HG03558 (cell line): ENCODE measurements around the gene RBPJL.
A peak's percentile ranks its signal among the peaks of the same experiment; 100 is the strongest.

Experiments used
- ATAC-seq: cut with Tn5 transposase; IDR thresholded peaks from one replicate; pipeline ENCODE4 v1.9.1; 2021; ENCODE audit warnings: moderate number of reproducible peaks; ENCODE audit not compliant: unreplicated experiment; ENCODE audit errors: extremely low read depth

The RBPJL gene

GRCh38 chr20:45358282-45359068, 51.8 kb downstream of the RBPJL start:
- ATAC-seq: no peak

DNA sequence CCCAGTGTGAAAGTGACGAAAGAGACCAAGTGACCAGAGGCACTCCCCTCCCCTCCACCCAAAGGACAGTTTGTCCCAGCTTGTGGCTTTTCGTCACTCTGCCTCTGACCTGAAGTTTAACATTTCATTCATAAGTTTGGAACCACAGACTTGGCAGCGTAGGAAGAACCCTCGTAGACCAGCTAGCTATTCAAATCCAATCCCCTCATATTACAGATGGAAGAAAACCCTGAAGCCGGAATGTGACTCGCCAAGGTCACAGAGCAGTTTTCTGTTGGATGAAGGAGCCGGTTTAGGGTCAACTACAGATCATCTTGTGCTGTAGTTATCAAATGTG, 52.4 kb downstream of the RBPJL start:
- ATAC-seq: no peak

DNA sequence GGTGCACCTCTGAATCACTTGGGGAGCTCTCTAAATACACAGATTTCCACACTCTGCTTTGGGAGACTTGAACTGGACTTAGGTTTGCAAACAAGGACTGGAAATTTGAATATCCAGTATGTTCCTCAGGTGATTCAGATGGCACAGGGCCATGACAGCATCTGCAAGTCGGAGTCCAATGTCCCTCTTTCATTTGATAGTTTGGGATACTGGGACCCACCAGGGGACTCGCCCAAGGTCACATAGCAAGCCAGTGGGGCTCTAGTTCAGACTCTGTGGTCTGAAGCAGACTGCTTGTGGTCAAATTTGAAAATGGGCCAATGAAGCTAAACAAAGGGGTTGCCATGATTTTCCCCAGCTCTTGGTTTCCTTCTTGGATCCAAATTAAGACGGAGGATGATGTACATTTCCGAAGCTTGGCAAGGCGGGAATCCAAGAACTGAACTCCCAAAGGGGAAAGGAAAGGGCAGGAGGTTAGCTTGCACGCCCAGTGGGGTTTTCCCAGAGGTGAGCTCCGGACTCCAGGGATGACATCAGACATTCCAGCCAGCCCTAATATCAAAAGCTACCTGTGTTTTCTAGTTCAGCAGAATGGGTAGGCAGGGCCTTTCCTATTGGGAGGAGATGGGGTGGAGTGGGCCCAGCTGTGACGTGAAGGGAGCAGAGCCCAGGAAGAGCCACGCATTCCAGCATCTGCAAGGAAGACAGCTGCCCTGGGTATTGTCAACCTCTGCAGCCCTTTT, 52.9 kb downstream of the RBPJL start:
- ATAC-seq: no peak

DNA sequence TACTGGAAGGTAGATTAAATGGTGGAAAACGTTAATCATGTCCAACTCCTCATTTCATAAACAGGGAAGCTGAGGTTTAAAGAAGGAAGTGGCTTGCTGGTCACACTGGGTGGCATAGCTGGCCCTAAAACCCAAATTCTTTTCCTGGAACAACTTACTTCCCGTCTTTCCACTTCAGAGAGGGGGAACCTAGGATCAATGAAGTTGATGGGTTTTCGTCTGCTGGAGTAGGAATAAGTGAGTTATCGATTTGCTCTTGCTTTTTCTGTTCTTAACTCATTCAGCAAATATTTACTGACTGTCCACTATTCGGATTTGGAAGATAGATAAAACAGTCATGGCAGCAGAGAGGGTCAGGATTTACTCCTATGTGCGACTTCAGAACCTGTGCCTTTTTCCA, 55.2 kb downstream of the RBPJL start:
- ATAC-seq: no peak

GRCh38 chr20:45362804-45363610, 56.4 kb downstream of the RBPJL start, which contains the start of gene SYS1:
TSS of gene SYS1 (plus strand) at chr20:45363156. CDS start at chr20:45363532, 376 bp downstream.
- peak; percentile 77 for ATAC-seq

GRCh38 chr20:45363611-45364492, 57.2 kb downstream of the RBPJL start:
- ATAC-seq: no peak

DNA sequence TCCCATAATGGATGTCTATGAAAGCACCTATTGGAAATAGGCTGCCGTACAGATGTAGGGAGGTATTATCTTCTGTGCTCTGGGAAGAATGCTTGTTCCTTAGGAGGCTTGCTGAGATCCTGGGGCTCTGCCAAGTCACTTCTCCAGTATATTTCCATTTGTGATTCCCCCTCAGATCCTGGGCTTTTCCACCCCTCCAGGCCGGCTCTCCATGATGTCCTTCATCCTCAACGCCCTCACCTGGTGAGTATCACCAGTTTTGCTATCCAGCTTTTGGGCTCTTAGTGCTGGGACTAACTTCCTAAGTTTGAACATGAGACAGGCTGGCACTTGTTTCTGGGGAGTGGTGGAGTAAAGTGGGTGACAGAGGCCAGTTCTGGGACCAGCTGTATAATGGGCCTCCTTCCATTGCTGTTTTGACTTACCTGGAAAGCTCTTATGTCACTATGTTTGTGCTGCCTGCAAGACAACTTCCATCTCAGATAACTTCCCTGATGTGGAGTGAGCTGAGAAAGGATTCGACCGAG, 58.9 kb downstream of the RBPJL start:
- no peak for ATAC-seq

- no peak for ATAC-seq
Observed at GRCh38 chr20:45366192-45366591, 59.6 kb downstream of the RBPJL start.

DNA sequence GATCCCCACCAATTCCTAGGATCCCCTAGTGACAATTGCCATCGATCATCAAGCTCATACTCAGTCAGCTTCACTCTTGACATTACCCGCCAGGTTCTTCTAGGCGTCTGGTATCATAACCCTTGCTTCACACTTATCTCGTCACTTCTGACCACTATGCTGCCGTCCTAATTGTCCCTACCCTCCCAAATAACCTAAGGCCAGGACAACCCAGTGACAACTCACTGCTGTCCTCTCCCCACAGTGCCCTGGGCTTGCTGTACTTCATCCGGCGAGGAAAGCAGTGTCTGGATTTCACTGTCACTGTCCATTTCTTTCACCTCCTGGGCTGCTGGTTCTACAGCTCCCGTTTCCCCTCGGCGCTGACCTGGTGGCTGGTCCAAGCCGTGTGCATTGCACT, 60.0 kb downstream of the RBPJL start:
- ATAC-seq: no peak

- no peak for ATAC-seq
Observed at GRCh38 chr20:45367126-45367525, 60.5 kb downstream of the RBPJL start.
